HG02884 (cell line): ENCODE results near the gene PRLH.

Experiments
- ATAC-seq: cut with Tn5 transposase; IDR thresholded peaks from one replicate; pipeline ENCODE4 v1.9.1; 2021; ENCODE audit warnings: mild to moderate bottlenecking, moderate library complexity; ENCODE audit not compliant: unreplicated experiment

The PRLH gene

GRCh38 chr2:237566401-237567235, at the start of gene PRLH:
TSS of gene PRLH (plus strand) at chr2:237566574. CDS start at chr2:237566574, 0 bp downstream.
- no peak for ATAC-seq

DNA sequence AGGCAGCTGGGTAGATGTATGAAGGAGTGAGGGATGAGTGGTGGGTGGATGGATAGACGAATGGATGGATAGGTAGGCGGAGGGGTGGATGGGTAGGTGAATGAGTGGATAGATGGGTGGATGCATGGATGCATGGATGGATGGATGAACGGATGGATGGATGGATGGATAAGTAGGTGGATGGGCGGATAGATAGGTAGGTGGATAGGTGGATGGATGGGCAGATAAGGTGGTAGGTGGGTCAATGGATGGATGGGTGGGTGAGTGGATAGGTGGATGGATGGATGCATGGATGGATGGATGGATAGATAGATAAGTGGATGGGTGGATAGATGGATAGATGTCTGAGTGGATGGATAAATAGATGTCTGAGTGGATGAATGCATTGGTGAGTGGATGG, 49.2 kb upstream of the PRLH start:
- ATAC-seq: no peak

- no peak for ATAC-seq
Observed at GRCh38 chr2:237517990-237518389, 48.4 kb upstream of the PRLH start.

DNA sequence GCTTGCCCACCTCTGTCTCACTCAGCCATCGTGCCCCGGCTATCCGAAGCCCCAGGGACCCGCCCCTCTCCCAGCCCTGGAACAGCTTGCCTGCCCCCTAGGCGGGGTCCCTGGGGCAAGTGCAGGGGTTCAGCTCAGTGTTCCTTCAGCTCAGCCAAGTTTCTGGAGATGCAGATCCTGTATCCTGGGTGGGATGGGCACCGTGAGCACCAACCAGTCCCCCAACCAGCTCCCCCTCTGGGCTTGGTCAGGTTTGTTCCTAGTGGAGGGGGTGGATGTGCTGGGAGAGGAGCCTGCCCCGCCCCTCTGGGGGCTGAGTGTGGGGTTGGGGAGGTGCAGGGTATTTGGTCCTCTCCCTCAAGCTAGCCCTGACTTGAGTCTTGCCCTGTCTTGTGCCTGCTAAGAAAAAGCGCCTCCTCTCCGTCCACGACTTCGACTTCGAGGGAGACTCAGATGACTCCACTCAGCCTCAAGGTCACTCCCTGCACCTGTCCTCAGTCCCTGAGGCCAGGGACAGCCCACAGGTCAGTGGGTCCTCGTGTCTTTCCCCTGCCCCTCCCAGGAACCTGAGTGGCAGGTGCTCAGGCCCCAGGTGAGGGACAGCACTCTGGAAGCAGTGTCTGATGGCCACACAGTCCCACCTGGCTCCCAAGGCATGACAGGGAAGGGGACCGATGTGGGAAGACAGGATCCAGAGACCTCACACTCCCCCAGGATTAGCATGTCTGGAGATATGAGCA, 46.7 kb upstream of the PRLH start:
- ATAC-seq: no peak

DNA sequence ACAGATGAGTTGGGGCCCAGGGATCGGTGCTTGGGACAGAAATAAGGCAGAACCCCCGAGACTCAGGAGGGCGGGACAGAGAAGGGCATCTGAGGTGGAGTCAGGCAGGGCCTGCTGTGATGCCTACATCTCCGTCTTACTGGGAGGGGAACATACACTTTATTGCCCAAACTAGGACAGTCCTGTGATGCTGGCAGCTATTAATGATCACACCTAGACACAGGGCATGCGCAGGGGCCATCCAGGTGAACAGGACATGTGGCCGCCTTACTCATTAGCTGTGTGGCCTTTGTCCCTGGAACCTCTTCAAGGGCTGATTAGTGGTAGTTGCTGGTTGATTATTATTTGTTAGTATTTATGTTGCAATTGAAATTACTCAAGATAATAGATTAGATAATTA, 46.1 kb upstream of the PRLH start:
- no peak for ATAC-seq

DNA sequence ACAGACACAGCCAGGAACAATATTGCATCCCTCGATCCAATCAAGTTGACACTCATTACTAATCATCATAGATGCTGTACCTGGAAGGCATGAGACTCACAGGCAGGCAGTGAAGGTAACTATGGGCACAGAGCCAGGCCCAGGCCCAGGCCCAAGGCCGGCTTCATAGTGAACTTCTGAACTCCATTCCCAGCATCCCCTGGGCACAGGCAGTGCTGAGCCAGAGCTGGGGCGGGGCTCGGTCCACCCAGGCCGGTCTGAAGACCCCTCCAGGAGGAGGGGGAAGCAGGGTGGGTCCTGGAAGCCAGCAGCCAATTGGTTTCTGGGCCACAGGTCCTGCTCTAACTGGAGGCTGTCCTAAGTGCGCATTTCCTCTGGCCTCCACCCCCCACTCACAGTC, 41.7 kb upstream of the PRLH start:
- ATAC-seq: no peak

GRCh38 chr2:237525559-237526157, 40.7 kb upstream of the PRLH start:
- ATAC-seq: no peak

DNA sequence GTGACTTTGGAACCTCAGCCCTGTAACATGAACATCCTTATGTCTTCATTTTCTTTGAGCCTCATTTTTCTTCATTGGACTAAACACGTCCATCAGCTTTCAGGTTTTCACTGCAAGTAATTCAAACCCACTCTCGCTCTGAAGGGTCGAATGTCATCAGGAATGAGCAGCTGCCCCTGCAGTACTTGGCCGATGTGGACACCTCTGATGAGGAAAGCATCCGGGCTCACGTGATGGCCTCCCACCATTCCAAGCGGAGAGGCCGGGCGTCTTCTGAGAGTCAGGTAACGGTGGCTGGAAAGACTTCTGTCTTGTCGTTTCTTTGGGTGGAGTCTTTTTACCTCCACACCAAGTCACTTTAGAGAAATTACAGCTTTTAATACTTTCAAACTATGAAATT, 39.1 kb upstream of the PRLH start:
- no peak for ATAC-seq

- no peak for ATAC-seq
Observed at GRCh38 chr2:237527766-237528165, 38.6 kb upstream of the PRLH start.

DNA sequence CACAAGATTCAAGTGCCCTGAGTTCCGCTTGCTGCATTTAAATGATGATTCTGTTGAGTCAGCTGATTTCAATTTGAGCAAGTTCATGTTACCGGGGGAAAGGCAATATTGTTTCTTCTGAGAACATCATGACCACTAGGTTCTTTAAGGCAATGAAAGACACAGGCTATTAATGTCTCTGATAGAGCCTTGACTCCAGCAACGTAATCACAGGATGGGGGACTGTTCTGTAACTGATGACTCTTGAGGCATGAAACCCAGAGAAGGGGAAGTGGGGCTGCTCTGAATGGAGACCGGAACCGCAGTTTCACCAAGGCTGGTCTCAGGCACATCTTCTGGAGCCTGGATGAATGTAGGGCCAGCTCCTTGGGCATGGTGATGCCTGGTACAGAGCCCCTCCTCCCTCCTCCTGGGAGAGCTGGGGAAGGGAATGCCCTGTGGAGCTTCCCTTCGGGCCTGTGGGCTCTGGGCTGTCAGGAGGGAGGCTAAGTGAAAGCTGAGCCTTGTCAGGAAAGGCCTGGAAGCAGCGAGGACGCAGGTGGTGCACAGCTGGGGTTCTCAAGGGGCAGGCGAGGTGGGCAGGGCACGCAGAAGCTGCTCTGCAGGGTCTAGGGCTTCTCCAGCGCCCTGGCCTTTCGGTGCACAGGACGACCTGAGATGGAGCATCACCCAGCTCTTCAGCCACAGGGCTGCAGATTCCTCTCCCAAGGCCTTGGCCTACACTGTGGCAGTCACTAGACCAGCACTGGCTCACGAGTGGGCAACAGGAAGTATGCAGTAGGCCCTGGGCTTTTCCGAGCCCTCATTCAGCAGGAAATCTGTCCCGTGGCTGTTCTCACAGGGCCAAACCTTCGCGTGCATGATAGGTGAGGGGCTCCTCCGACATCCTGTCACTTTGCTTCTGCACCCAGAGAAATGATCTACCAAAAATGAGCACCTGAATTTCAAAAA, 36.6 kb upstream of the PRLH start:
- ATAC-seq: peak; percentile 82

GRCh38 chr2:237530472-237531433, 35.6 kb upstream of the PRLH start:
- peak; percentile 73 for ATAC-seq

- ATAC-seq: no peak
Observed at GRCh38 chr2:237532160-237532559, 34.2 kb upstream of the PRLH start.

DNA sequence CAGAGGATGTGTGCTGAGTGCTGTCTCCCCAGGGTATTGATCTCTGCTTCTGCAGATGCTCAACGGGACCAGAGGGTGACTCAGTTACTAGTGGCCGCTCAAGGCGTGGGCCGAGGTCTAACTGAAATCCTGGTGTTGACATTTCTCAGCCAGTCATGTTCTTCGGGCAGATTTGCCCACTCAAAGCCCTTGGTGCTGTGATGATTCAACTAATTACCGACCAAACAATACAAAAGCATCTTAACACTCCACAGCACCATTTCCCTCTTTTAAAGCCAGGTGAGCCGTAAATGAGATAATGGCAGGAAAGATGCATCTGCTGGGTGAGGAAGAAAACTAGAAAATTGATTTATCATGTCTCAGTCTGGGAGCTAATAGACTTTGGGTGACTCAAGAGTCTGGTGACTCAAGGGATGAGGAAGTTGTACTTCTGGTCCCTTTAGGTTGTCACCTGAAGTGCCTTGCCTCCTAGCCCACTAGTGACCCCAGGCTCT, 32.7 kb upstream of the PRLH start:
- no peak for ATAC-seq

DNA sequence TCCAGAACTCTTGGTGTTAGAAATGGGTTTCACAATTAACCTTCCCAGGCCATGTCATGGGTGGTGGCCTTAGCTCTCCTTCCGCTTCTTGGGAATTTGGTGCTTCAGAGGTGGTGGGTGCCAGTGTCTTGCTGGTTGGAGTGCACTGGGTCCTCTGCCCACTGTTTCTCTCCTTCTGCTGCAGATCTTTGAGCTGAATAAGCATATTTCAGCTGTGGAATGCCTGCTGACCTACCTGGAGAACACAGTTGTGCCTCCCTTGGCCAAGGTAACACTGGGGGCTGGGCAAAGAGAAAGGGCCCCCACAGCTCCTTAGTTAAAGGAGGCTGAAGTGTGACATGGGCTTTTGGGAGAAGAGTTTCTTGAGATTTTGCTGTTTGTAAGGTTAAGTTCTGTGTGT, 32.0 kb upstream of the PRLH start:
- ATAC-seq: no peak

DNA sequence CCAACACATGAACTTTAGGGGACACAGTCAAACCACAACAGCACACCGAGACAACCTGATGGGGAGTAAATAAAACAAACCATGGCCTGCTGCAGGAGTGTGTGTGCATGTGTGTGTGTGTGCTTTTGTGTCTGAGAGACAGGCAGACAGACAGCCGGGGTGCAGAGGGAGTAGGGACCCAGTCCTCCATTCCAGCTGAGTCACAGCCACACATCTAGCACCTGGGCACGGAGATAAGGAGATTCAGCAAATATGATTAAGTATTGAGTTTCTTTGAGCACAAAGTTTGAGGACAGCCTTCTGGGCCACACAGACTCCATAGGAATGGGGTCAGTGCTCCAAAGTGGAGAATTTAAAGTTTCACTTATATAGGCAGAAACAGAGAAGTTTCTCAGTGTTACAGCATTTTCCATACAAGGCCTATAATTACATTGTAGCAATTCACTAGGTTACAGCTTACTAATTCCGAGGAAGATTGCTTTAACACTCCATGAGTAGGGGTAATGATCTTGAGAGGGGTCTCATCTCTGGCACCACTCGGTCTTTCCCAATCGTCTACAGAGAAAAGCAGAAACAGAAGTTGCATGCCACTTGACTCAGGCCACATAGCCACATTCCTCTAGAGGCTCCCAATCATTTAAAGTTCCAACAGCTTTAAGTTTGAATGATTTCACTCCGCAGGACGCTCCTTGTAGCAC, 30.8 kb upstream of the PRLH start:
- ATAC-seq: no peak

DNA sequence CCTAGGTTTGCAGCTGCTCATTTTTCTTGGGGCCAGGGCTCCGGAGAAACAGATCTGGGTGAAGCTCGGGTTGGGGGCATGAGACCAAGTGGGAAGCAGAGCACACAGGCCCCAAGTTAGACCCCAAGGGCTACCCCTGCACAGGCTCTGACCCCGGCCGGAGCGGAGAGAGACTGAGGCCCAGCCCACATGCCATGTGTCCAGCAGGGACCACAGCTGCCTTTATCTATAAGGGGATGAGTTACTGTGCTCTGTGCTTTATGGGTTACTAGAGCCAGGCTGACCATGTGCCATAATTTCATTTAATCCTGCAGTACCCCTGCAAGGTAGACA, 30.3 kb upstream of the PRLH start:
- no peak for ATAC-seq

DNA sequence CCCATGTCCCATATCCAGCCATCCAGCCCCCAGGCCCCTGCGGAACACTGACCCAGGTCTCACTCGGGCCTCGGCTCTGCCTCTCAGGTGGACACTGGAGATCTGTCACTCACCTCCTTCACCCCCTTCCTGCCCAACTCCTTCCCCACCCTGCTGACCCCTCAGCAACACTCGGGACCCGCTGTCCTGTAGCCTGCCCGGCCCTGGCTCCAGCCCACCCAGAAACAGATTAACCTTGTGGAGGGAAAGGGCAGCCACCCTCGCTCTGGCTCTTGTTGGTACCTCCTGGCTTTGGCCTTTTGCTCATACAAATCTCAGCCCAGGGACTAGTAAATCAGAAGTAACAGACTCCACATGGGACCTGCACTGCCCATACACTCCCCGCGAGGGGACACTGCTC, 29.8 kb upstream of the PRLH start:
- no peak for ATAC-seq

GRCh38 chr2:237538001-237538720, 28.2 kb upstream of the PRLH start:
- ATAC-seq: no peak
